Superior temporal gyrus (tissue), 1 donor: ENCODE measurements around the gene ERGIC1.

ENCODE experiments used
- DNase-seq: peaks from one replicate; pipeline ENCODE4 v3.0.0-alpha.2; 2016; ENCODE audit errors: extremely low spot score

The ERGIC1 gene

GRCh38 chr5:172981931-172982330 is 147.9 kb downstream of the ERGIC1 start:
- DNase-seq: no peak

DNA sequence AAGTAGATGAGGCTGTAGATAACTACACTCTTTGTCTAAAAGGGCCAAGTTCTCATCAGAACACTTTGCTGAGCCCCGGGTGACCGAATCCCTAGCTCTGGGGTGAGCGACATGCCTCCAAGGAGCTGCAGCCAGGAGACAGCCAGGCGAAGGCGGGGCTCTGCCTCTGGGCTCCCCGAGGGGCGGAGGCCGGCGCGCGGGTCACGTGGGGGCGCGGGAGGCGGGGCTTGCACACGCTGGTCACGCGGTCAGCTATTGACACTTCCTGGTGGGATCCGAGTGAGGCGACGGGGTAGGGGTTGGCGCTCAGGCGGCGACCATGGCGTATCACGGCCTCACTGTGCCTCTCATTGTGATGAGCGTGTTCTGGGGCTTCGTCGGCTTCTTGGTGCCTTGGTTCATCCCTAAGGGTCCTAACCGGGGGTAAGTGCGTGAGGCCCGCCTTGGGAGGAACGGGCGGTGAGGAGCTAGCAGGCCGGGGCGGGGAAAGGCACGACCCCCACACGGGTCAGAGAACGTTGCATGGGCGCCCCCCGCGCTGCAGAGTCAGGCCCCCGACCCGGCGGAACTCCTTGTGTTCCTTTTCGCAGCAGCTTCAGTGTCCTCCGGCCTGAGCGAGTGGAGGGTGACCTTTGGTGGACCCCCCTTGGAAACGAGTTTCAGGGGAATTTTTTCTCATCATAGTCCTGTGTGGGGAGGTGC is 149.6 kb downstream of the ERGIC1 start, which contains the start of gene ATP6V0E1:
ATP6V0E1 (plus strand) TSS at position 230 of the 702 bp plus-strand sequence; CDS start at position 320, 90 bp downstream.
- peak; percentile 94 for DNase-seq

GRCh38 chr5:172984244-172984953 is 150.3 kb downstream of the ERGIC1 start:
- DNase-seq: peak; percentile 67

DNA sequence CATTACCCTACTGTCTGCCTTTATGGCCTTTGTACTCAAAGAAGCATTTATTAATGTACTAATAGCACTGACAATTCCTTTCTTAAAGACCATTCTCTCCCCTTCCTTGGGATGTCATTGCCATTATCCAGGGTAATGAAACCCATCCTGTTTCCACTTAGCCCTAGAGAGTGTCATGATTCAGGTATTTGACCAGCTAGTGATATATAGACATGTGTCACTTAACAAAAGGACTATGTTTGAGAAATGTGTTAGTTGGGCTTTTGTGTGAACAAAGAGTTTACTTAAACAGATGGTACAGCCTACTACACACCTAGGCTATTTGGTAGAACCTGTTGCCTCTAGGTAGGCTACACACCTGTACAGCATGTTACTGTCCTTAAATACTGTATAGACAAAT is 151.5 kb downstream of the ERGIC1 start:
- no peak for DNase-seq

DNA sequence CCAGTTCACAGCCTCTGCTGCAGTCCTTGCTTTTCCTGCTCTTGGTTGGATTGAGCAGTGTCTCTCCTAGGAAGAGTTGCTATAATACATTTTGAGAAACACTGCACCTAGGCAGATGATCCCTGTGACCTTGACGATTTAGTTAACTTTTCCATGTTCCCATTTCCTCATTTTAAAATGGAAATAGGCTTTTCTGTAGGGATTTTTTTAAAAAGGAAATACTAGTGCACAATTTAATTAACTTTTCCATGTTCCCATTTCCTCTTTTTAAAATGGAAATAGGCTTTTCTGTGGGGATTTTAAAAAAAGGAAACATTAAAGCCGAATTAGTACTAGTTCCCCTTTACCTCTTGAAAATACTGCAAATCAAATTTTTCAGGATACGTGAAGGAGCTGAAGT is 154.2 kb downstream of the ERGIC1 start:
- DNase-seq: no peak

DNA sequence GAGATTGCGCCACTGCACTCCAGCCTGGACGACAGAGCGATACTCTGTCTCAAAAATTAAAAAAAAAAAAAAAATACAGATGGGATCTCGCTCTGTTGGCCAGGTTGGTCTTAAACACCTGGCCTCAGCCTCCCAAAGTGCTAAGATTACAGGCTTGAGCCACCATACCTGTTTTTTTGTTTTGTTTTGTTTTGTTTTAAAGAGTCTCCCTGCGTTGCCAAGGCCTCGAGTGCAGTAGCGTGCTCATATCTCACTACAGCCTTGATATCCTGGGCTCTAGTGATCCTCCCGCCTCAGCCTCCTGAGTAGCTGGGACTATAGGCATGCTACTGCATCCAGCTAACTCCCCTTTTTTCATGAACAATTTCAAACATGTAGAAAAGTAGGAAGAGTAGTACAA is 156.7 kb downstream of the ERGIC1 start:
- no peak for DNase-seq

DNA sequence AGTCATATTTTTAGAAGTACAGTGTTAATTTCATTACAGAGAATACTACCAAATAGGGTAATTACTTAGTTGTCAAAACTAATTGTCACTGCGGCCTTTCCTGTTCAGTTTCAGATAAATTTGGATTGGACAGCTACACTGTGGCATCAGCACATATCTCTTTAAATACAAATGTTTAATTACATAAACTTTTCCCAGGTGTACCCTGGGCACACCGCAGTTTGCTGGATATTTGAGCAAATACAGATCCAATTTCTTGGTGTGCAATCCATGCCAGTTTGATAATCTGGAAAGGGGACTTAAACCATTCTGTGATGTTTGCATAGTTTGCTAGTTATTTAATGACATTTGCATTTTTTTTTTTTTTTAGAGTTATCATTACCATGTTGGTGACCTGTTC is 160.4 kb downstream of the ERGIC1 start:
- DNase-seq: no peak

- DNase-seq: no peak
Observed at GRCh38 chr5:172999372-172999973, 165.4 kb downstream of the ERGIC1 start.

- DNase-seq: no peak
Observed at GRCh38 chr5:172999974-173000373, 165.9 kb downstream of the ERGIC1 start.

DNA sequence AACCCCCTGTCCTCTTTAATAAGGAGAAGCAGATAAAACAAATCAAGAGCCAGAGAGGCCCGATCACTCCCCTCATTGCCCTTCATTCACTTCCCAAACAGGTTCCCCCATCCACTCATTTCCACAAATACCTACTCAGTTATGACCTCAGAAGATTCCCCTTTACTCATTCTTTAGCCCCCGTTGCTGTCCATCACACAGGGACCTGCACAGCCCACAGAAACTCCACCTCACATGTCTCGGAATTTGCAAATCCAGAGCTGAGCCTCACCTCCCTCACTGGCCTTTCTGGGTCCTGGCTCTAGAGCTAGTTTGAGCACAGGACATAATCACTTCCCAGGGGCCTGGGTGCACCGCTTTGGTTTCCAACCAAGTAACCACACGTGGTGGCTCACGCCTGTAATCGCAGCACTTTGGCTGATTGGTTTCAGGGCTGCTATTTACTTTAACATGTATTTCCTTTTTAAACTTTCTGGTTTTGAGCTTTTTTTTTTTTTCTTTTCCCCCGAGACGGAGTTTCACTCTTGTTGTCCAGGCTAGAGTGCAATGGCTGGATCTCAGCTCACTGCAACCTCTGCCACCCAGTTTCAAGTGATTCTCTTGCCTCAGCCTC is 167.3 kb downstream of the ERGIC1 start:
- no peak for DNase-seq
